GM15510 (cell line): ENCODE results near the gene ZNF514.

Source experiments
- POLR2A ChIP-seq: IDR thresholded peaks from 3 replicates; pipeline ENCODE4 v1.6.1; 2011; ENCODE audit warnings: borderline replicate concordance; ENCODE audit not compliant: insufficient read length; ENCODE audit errors: extremely low read depth

The ZNF514 gene

GRCh38 chr2:95159690-95160449 lies at the start of gene ZNF514:
Gene ZNF514 (minus strand): TSS chr2:95159848. CDS start chr2:95153253, 6,595 bp downstream.
- no peak for TF ChIP-seq POLR2A

- TF ChIP-seq POLR2A = no peak
Measured at GRCh38 chr2:95208106-95208505, 48.5 kb upstream of the ZNF514 start.

GRCh38 chr2:95207111-95207961 lies 47.7 kb upstream of the ZNF514 start, which contains the start of gene ZNF892:
Gene ZNF892 (plus strand): TSS chr2:95207521. CDS start chr2:95207816, 295 bp downstream.
- peak; percentile 74 for TF ChIP-seq POLR2A

- TF ChIP-seq POLR2A = no peak
Measured at GRCh38 chr2:95206096-95206495, 46.4 kb upstream of the ZNF514 start.

- TF ChIP-seq POLR2A = no peak
Measured at GRCh38 chr2:95204396-95204795, 44.7 kb upstream of the ZNF514 start.

- no peak for TF ChIP-seq POLR2A
Measured at GRCh38 chr2:95203911-95204310, 44.3 kb upstream of the ZNF514 start.

- no peak for TF ChIP-seq POLR2A
Measured at GRCh38 chr2:95185973-95186372, 26.3 kb upstream of the ZNF514 start.

GRCh38 chr2:95185197-95185596 lies 25.5 kb upstream of the ZNF514 start:
- no peak for TF ChIP-seq POLR2A

- no peak for TF ChIP-seq POLR2A
Measured at GRCh38 chr2:95181774-95182173, 22.1 kb upstream of the ZNF514 start.

GRCh38 chr2:95179451-95179850 lies 19.8 kb upstream of the ZNF514 start:
- TF ChIP-seq POLR2A = no peak

- TF ChIP-seq POLR2A = no peak
Measured at GRCh38 chr2:95174031-95174542, 14.4 kb upstream of the ZNF514 start.

GRCh38 chr2:95171902-95172301 lies 12.3 kb upstream of the ZNF514 start:
- TF ChIP-seq POLR2A = no peak

- TF ChIP-seq POLR2A = no peak
Measured at GRCh38 chr2:95166065-95166763, 6.6 kb upstream of the ZNF514 start.

GRCh38 chr2:95165371-95166064 lies 5.9 kb upstream of the ZNF514 start, which contains the start of gene ZNF2:
Gene ZNF2 (plus strand): TSS chr2:95165809. CDS start chr2:95176227, 10,418 bp downstream.
- TF ChIP-seq POLR2A = peak; percentile 88
